HepG2 (cell line): ENCODE measurements around the gene FBXL12. TPM values are rescaled to one million over a fixed set of nuclear protein-coding genes. Genes with fewer than 3 reads are reported as not detected.
"Not testable (repeated sequence)": the region's sequence is repeated elsewhere in the genome, so short reads cannot be mapped to it uniquely, and the experiment has no call there.

Experiments used
- ATAC-seq: fragments of 200-7000 bp; cut with Tn5 transposase; 3 replicates; pipeline ENCODE4 v1.9.1; 2020; ENCODE audit warnings: mild to moderate bottlenecking, moderate library complexity
- BruUV-seq: library from RNA; stranded (reverse); fragments of 400-500 nt; replicated peaks from 2 replicates; lab custom pipeline; 2021; lab: Mats Ljungman, UMichigan
- CTCF ChIA-PET: fragments of 300-600 bp; formaldehyde crosslinking; extraction: SDS; loops from one replicate; lab custom pipeline; 2021; ENCODE audit warnings: low total read pairs, inconsistent platforms, low intra/inter-chr PET ratio; lab: Yijun Ruan, JAX
- POLR2A ChIA-PET: fragments of 350-600 bp; sonication (Branson Sonifier 250); formaldehyde crosslinking; loops from one replicate; lab custom pipeline; 2020; ENCODE audit warnings: antibody characterized with exemption, inconsistent platforms; lab: Yijun Ruan, JAX
- DNase-seq: peaks from one replicate; pipeline ENCODE4 v3.0.0-alpha.2; 2015; ENCODE audit warnings: low spot score
- FAIRE-seq: peaks from 3 replicates; lab custom pipeline; 2011; peaks lifted over from hg19 to GRCh38; lab: Jason Lieb, UNC
- H2AFZ ChIP-seq: one replicate; pipeline ENCODE4 v1.6.1; 2011; ENCODE audit warnings: low read length, inconsistent platforms
- H3K27ac ChIP-seq: fragments of 300-600 bp; 3 replicates; pipeline ENCODE4 v1.8.0; 2011; ENCODE audit warnings: mixed run types, mild to moderate bottlenecking, mixed read lengths, low read length, inconsistent platforms; ENCODE audit not compliant: insufficient read depth; ENCODE audit errors: extremely low read length
- H3K27me3 ChIP-seq, 2 experiments: fragments of 200-600 bp in 1 of 2; 2 replicates in 1 of 2; 3 replicates in 1 of 2; pipeline versions ENCODE4 v1.6.0 to v1.8.0; 2011; ENCODE audit warnings: low read length in 2 of 2, mild to moderate bottlenecking in 2 of 2, moderate library complexity in 2 of 2, inconsistent platforms in 1 of 2; ENCODE audit not compliant: insufficient read depth in 2 of 2, control insufficient read depth in 1 of 2
- H3K36me3 ChIP-seq, 2 experiments: fragments of 200-600 bp in 1 of 2; replicated peaks in 1 of 2; 2 replicates in 1 of 2; 3 replicates in 1 of 2; pipeline versions ENCODE4 v1.5.1 to v1.8.0; 2011; ENCODE audit warnings: low read length in 2 of 2, inconsistent platforms in 1 of 2; ENCODE audit not compliant: insufficient read depth in 2 of 2, control insufficient read depth in 1 of 2
- H3K4me1 ChIP-seq: 2 replicates; pipeline ENCODE4 v1.5.1; 2012; ENCODE audit warnings: low read length, inconsistent platforms; ENCODE audit not compliant: insufficient read depth
- H3K4me2 ChIP-seq: 2 replicates; pipeline ENCODE4 v1.6.0; 2011; ENCODE audit warnings: low read depth, low read length, inconsistent platforms
- H3K4me3 ChIP-seq, 3 experiments: fragments of 200-600 bp in 1 of 3; sonication (generic), shearing (Covaris generic) in 1 of 3; replicated peaks in 1 of 3; 2 replicates each; pipeline ENCODE4 v1.5.1; 2011 to 2016; ENCODE audit warnings: low read length in 3 of 3, inconsistent platforms in 2 of 3, low read depth in 2 of 3, mild to moderate bottlenecking in 2 of 3, control low read depth in 1 of 3, mixed read lengths in 1 of 3; ENCODE audit not compliant: insufficient read depth in 1 of 3
- H3K79me2 ChIP-seq: one replicate; pipeline ENCODE4 v1.6.1; 2011; ENCODE audit warnings: low read length, inconsistent platforms; ENCODE audit not compliant: insufficient read depth
- H3K9ac ChIP-seq: 2 replicates; pipeline ENCODE4 v1.6.0; 2011; ENCODE audit warnings: mild to moderate bottlenecking, low read depth, low read length, inconsistent platforms; ENCODE audit not compliant: insufficient read depth
- H3K9me3 ChIP-seq: 2 replicates; pipeline ENCODE4 v1.5.1; 2012; ENCODE audit warnings: mild to moderate bottlenecking, low read length
- H4K20me1 ChIP-seq: 2 replicates; pipeline ENCODE4 v1.6.0; 2011; ENCODE audit warnings: inconsistent platforms, mild to moderate bottlenecking, low read length, moderate library complexity; ENCODE audit not compliant: insufficient read depth
- GATAD1 ChIP-seq: IDR thresholded peaks from 2 replicates; pipeline ENCODE4 v1.6.1; 2016; ENCODE audit warnings: missing genetic modification reagents, missing compliant biosample characterization
- HIVEP1 ChIP-seq: sonication (generic); formaldehyde crosslinking; IDR thresholded peaks from 2 replicates; pipeline ENCODE4 v1.4.0; 2020; ENCODE audit warnings: mild to moderate bottlenecking, missing genetic modification reagents
- NFKB2 ChIP-seq: sonication (generic); formaldehyde crosslinking; IDR thresholded peaks from 2 replicates; pipeline ENCODE4 v1.4.0; 2020; ENCODE audit warnings: missing genetic modification reagents, borderline replicate concordance
- REL ChIP-seq: sonication (generic); formaldehyde crosslinking; conservative IDR thresholded peaks from 2 replicates; pipeline ENCODE4 v1.8.0; 2022; ENCODE audit warnings: mild to moderate bottlenecking, missing genetic modification reagents, moderate library complexity
- TRIM22 ChIP-seq: fragments of 450-650 bp; IDR thresholded peaks from 2 replicates; pipeline ENCODE4 v1.6.1; 2017
- TRIM24 ChIP-seq: sonication (generic); formaldehyde crosslinking; IDR thresholded peaks from 2 replicates; pipeline ENCODE4 v1.8.0; 2022; ENCODE audit warnings: mild to moderate bottlenecking, missing genetic modification reagents
- ZNF333 ChIP-seq: sonication (generic); formaldehyde crosslinking; IDR thresholded peaks from 2 replicates; pipeline ENCODE4 v1.4.0; 2020; ENCODE audit warnings: mild to moderate bottlenecking, missing genetic modification reagents, borderline replicate concordance
- ZNF432 ChIP-seq: sonication (generic); formaldehyde crosslinking; IDR thresholded peaks from 2 replicates; pipeline ENCODE4 v1.5.0; 2020; ENCODE audit warnings: missing genetic modification reagents, mild to moderate bottlenecking, borderline replicate concordance
- ZNF549 ChIP-seq: sonication (generic); formaldehyde crosslinking; IDR thresholded peaks from 2 replicates; pipeline ENCODE4 v1.5.0; 2020; ENCODE audit warnings: missing genetic modification reagents
- WGBS: methylation state at CpG from one replicate; pipeline ENCODE4 v1.1.6; 2017; ENCODE audit warnings: low lambda C conversion rate; 5-methylcytosine and 5-hydroxymethylcytosine counted together
- in situ Hi-C: cut with HindIII; loops from 2 replicates; pipeline ENCODE4 v1.10.0; 2017; ENCODE audit warnings: low pct_unique_long_range_greater_than_20kb; ENCODE audit not compliant: extremely low pct_ligation_motif_present
- intact Hi-C: fragments of 100-400 bp; cut with micrococcal nuclease; formaldehyde crosslinking; loops from one replicate; pipeline ENCODE4 v1.10.0; 2022; ENCODE audit not compliant: unreplicated experiment
- polyA plus RNA-seq, 8 experiments: library from polyadenylated mRNA; depleted of rRNA in 3 of 8; stranded (reverse) in 7 of 8; unstranded in 1 of 8; fragments of >200 nt; fragmentation: Illumina TruSeq in 4 of 8; extraction: Trizol in 4 of 8; gene quantifications; 2 replicates each; pipeline versions ENCODE4 v1.2.1 to v1.2.3, GENCODE V29; 2011 to 2016; ENCODE audit warnings: low read depth in 4 of 8, missing spikeins in 1 of 8, mixed read lengths in 1 of 8; ENCODE audit not compliant: insufficient read depth in 1 of 8
- total RNA-seq, 5 experiments: library from RNA; depleted of rRNA; stranded (reverse); fragments of >200 nt; fragmentation: Illumina TruSeq; extraction: Trizol; gene quantifications; 2 replicates each; pipeline ENCODE4 v1.2.3, GENCODE V29; 2016; ENCODE audit warnings: low read depth in 1 of 5
- TF ChIP-seq, protein P1 (sequence below): sonication (generic); formaldehyde crosslinking; IDR thresholded peaks from 2 replicates; pipeline ENCODE4 v1.9.0; 2022; ENCODE audit warnings: missing genetic modification reagents, mild to moderate bottlenecking, borderline replicate concordance
- TF ChIP-seq, protein P2 (sequence below): sonication (generic); formaldehyde crosslinking; IDR thresholded peaks from 2 replicates; pipeline ENCODE4 v1.5.0; 2020; ENCODE audit warnings: mild to moderate bottlenecking, missing genetic modification reagents, moderate library complexity

The FBXL12 gene
- total and polyA plus RNA-seq, 2 of the 13 experiments (the other 11 are each of a cell fraction or from before 2014, with no cell fraction given), result 20.4 to 23.1 TPM

- TF ChIP-seq, protein P1, sequence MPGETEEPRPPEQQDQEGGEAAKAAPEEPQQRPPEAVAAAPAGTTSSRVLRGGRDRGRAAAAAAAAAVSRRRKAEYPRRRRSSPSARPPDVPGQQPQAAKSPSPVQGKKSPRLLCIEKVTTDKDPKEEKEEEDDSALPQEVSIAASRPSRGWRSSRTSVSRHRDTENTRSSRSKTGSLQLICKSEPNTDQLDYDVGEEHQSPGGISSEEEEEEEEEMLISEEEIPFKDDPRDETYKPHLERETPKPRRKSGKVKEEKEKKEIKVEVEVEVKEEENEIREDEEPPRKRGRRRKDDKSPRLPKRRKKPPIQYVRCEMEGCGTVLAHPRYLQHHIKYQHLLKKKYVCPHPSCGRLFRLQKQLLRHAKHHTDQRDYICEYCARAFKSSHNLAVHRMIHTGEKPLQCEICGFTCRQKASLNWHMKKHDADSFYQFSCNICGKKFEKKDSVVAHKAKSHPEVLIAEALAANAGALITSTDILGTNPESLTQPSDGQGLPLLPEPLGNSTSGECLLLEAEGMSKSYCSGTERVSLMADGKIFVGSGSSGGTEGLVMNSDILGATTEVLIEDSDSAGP (CRISPR knock-in tag), result peak; percentile 78; the same call in 1 of the 2 replicates
- no peak for TF ChIP-seq ZNF432
- no peak for TF ChIP-seq TRIM22
- no peak for TF ChIP-seq NFKB2 (CRISPR knock-in tag)
- TF ChIP-seq ZNF549 (CRISPR knock-in tag), result no peak
- TF ChIP-seq GATAD1 (CRISPR knock-in tag), result peak; percentile 98
- no peak for TF ChIP-seq REL
- peak; percentile 56 for TF ChIP-seq HIVEP1 (CRISPR knock-in tag)
These were observed 8.7 kb upstream of the FBXL12 start, which contains the start of gene UBL5 (continued) for GRCh38 chr19:9827289-9828238.

- H3K27me3 ChIP-seq, result no peaks in the 10 kb centered on the region; a peak in 1 of 5 replicates
- H3K4me2 ChIP-seq, result no peak overlapping the region
- peaks cover 26% of the 10 kb centered on the region for H3K79me2 ChIP-seq
- FAIRE-seq (no peak), DNase-seq (no peak), ATAC-seq (no peak)
- H3K9me3 ChIP-seq, result no peaks in the 10 kb centered on the region
- H4K20me1 ChIP-seq, result peaks cover 7% of the 10 kb centered on the region
- BruUV-seq, result no TSS peak
- peaks cover 24% of the 10 kb centered on the region for H3K4me1 ChIP-seq
- no peak overlapping the region for H3K4me3 ChIP-seq
- no peak overlapping the region for H3K27ac ChIP-seq
- CTCF ChIA-PET, result no interaction called here
- intact Hi-C loops, result no loop called here
- 93% methylated on average over 5 of the region's 5 CpGs for WGBS
- in situ Hi-C loops, result no loop called here
- H3K9ac ChIP-seq, result no peak overlapping the region
- POLR2A ChIA-PET, result no interaction called here
- H3K36me3 ChIP-seq, result no peaks in the 10 kb centered on the region; a peak in 1 of 5 replicates
- TF ChIP-seq ZNF333 (CRISPR knock-in tag) (no peak), TRIM24 (no peak)
- TF ChIP-seq, protein P2, sequence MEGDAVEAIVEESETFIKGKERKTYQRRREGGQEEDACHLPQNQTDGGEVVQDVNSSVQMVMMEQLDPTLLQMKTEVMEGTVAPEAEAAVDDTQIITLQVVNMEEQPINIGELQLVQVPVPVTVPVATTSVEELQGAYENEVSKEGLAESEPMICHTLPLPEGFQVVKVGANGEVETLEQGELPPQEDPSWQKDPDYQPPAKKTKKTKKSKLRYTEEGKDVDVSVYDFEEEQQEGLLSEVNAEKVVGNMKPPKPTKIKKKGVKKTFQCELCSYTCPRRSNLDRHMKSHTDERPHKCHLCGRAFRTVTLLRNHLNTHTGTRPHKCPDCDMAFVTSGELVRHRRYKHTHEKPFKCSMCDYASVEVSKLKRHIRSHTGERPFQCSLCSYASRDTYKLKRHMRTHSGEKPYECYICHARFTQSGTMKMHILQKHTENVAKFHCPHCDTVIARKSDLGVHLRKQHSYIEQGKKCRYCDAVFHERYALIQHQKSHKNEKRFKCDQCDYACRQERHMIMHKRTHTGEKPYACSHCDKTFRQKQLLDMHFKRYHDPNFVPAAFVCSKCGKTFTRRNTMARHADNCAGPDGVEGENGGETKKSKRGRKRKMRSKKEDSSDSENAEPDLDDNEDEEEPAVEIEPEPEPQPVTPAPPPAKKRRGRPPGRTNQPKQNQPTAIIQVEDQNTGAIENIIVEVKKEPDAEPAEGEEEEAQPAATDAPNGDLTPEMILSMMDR (CRISPR knock-in tag), result 0 out of 2 replicates have a peak, but pooled peaks have one; percentile 9
- H2AFZ ChIP-seq, result no peak overlapping the region
These were observed 4.9 kb upstream of the FBXL12 start for GRCh38 chr19:9823816-9824215.

- Histone ChIP-seq H3K4me2 (peak overlapping the region; percentile 68), H3K79me2 (peaks cover 29% of the 10 kb centered on the region), H3K4me3 (peak overlapping the region in 1 of 3 experiments; percentile 69; a peak in 3 of 6 replicates), H3K9ac (peak overlapping the region; percentile 23; the same call in 1 of the 2 replicates), H3K4me1 (peaks cover 33% of the 10 kb centered on the region)
- H4K20me1 ChIP-seq, CTCF ChIA-PET, H3K27me3 ChIP-seq, intact Hi-C loops, H2AFZ ChIP-seq, H3K36me3 ChIP-seq, POLR2A ChIA-PET, H3K9me3 ChIP-seq, FAIRE-seq, in situ Hi-C loops, ATAC-seq, DNase-seq, H3K27ac ChIP-seq: not testable (repeated sequence)
- BruUV-seq, result TSS peak; percentile 64
- 95% methylated on average over 6 of the region's 8 CpGs for WGBS
These were observed 1.2 kb upstream of the FBXL12 start for GRCh38 chr19:9820034-9820433.
